Measurements from ENCODE around the gene COA5.

COA5 gene

GRCh38 chr2:98559581-98559980 lies 48.7 kb downstream of the COA5 start:
- no peak overlapping the region for H3K4me3 ChIP-seq (ENCODE audit: low read depth, low read length)
- no peak for TF ChIP-seq POLR2A (IDR thresholded peaks at IDR 0.05; ENCODE audit: extremely low read depth, insufficient read length)
- no peak for TF ChIP-seq MAX (IDR thresholded peaks at IDR 0.05; ENCODE audit: low read depth, low read length)
- no peak for TF ChIP-seq MYC (IDR thresholded peaks at IDR 0.05; ENCODE audit: low read depth, low read length)
- TF ChIP-seq CTCF (IDR thresholded peaks at IDR 0.05; ENCODE audit: low read depth, low read length) = no peak
- DNase-seq (ENCODE audit: low read depth) = no peak

- TF ChIP-seq MAX (IDR thresholded peaks at IDR 0.05; ENCODE audit: low read depth, low read length) = no peak
- no peak for TF ChIP-seq POLR2A (IDR thresholded peaks at IDR 0.05; ENCODE audit: extremely low read depth, insufficient read length)
- no peak for TF ChIP-seq CTCF (IDR thresholded peaks at IDR 0.05; ENCODE audit: low read depth, low read length)
- TF ChIP-seq MYC (IDR thresholded peaks at IDR 0.05; ENCODE audit: low read depth, low read length) = no peak
- H3K4me3 ChIP-seq (ENCODE audit: low read depth, low read length) = no peak overlapping the region
- DNase-seq (ENCODE audit: low read depth) = no peak
These were observed 49.3 kb downstream of the COA5 start for GRCh38 chr2:98558852-98559530.

- TF ChIP-seq POLR2A (IDR thresholded peaks at IDR 0.05; ENCODE audit: extremely low read depth, insufficient read length) = no peak
- TF ChIP-seq MAX (IDR thresholded peaks at IDR 0.05; ENCODE audit: low read depth, low read length) = no peak
- TF ChIP-seq MYC (IDR thresholded peaks at IDR 0.05; ENCODE audit: low read depth, low read length) = no peak
- no peak for TF ChIP-seq CTCF (IDR thresholded peaks at IDR 0.05; ENCODE audit: low read depth, low read length)
- peak; percentile 22 for DNase-seq (ENCODE audit: low read depth)
- H3K4me3 ChIP-seq (ENCODE audit: low read depth, low read length) = no peak overlapping the region
These were observed 51.8 kb downstream of the COA5 start for GRCh38 chr2:98556344-98557033.

- DNase-seq (ENCODE audit: low read depth) = no peak
- no peak for TF ChIP-seq MAX (IDR thresholded peaks at IDR 0.05; ENCODE audit: low read depth, low read length)
- TF ChIP-seq MYC (IDR thresholded peaks at IDR 0.05; ENCODE audit: low read depth, low read length) = no peak
- TF ChIP-seq POLR2A (IDR thresholded peaks at IDR 0.05; ENCODE audit: extremely low read depth, insufficient read length) = no peak
- no peak for TF ChIP-seq CTCF (IDR thresholded peaks at IDR 0.05; ENCODE audit: low read depth, low read length)
These were observed 52.6 kb downstream of the COA5 start for GRCh38 chr2:98555696-98556095.

GRCh38 chr2:98554116-98554861 lies 54.0 kb downstream of the COA5 start:
- no peak overlapping the region for H3K4me3 ChIP-seq (ENCODE audit: low read depth, low read length)
- TF ChIP-seq MAX (IDR thresholded peaks at IDR 0.05; ENCODE audit: low read depth, low read length) = no peak
- no peak for TF ChIP-seq MYC (IDR thresholded peaks at IDR 0.05; ENCODE audit: low read depth, low read length)
- no peak for DNase-seq (ENCODE audit: low read depth)

More at GRCh38 chr2:98555696-98556095, 52.6 kb downstream of the COA5 start:
- no peak overlapping the region for H3K4me3 ChIP-seq (ENCODE audit: low read depth, low read length)
